GM18498 (cell line): ENCODE results near the gene NAB2.
"Not testable (repeated sequence)": the region's sequence is repeated elsewhere in the genome, so short reads cannot be mapped to it uniquely, and the experiment has no call there.

Experiments
- ATAC-seq: cut with Tn5 transposase; IDR thresholded peaks from one replicate; pipeline ENCODE4 v1.9.1; 2021; ENCODE audit warnings: mild to moderate bottlenecking, moderate library complexity; ENCODE audit not compliant: unreplicated experiment

NAB2 gene

DNA sequence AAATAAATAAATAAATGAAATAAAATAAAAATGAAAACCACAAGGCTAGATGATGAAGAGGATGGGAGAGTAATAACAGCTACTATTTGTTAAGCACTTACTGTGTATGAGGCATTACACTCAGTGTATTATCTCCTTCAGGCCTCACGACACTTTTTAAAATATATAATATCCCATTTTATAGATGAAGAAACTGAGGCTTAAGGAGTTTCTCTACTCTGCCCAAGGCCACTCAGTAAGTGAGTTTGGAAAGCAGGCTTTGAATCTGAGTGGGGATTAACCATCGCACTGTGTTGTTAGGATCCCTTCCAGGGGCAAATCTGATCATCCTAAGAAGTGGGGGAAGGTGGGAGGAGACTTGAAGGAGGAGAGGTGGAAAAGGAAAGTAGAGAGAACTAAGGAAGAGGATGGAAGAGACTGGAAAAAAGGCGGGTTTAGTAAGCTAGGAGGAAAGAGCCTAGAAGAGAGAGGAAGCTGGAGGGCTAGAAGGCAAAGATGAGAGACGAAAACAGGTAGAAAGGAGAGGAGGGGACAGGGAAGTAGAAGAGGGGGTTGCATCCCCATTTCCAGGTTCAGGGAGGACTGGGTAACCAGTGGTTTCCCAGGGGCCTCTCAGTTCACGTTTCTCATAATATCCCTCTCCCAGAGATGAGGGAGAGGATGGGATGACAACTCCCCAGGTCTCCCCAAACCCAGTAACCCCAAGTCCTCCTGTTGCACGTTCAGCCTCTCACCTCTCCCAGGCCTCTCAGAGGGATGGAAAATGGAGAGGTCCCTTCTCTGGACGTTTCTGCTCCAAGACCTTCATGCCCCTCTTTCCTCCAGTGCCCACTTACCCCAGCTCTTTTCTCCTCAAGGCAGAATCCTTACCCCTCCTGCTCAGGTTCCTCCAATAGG, 20.5 kb downstream of the NAB2 start:
- no peak for ATAC-seq

DNA sequence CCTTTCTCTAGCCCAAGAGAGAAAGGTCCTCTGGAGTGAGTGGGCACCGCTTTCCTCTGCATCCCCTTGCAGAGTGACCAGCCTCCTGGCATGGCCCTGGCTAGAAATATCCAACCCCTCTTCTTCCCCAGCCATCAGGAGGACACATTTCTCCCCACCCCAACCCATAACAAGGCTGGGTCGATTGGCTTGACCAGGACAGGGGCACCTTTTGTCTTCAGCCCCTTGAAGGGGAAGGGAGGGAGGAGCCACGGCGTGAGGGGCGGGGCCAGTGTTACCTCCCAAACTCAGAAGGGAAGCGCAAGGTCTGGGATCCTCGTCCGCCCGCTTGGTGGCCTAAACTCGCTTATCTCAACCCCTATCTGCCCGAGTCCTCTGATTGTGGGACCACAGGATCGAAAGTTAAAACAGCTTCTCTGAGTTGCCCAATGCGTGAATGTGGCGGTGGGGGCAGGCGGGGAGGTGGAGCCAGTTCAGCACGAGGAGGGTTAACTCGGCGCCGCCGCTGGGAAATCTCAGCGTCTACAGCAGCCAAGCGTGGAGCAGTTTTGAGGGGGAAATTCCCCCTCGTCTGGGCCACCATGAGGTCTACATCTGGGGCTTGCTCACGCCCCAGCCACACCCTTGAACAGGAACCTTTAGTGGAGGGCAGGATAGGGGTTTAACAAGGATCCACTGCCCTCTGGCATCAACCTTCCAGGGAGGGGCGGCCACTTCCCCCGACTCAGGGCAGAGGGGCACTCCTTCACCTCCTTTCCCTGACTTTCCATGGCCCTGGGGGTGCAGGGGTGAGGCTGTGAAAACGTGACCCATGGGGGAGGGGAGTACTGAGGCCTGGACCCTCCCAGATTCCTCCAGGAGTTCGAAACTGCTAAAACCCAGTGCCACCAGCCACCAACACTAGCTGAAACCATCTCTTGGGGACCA, 21.5 kb downstream of the NAB2 start:
- ATAC-seq = peak; percentile 43

DNA sequence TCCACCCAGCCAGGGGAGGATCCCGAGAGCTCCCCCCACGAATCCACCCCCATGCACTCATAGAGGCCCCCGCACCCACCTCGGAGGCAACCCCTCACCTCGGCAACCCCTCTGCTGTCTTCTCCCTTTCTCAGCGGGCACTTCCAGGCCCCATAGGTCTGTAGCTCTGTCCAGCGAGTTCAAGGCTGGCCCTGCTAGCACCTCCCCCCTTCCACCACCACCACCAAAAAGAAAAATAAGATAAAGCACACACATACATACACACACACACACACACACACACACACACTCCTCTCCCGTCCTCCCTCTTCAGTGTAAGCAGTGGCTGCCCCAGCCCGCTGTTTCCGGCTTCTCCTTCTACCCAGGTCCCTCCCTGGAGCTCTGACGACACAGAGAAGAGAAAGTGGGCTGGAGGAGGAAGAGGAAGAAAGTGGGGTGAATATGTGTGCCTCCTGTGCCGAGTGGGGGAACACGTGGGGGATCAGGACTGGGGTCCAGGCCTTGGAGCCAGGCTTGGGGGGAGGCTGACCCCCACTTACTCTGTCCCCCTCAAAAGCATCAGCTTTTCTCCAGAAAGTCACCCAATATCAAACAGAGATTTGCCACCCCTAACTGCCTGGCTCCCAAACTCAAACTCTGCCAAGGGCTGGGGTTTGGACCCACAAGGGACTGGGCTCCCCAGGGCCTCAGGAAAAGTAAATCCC, 22.3 kb downstream of the NAB2 start, which contains the start of gene STAT6:
TSS of gene STAT6 (minus strand) at position 332 of the 704 bp plus-strand sequence. CDS start 3,084 bp downstream, outside the sequence.
- ATAC-seq = peak; percentile 58

DNA sequence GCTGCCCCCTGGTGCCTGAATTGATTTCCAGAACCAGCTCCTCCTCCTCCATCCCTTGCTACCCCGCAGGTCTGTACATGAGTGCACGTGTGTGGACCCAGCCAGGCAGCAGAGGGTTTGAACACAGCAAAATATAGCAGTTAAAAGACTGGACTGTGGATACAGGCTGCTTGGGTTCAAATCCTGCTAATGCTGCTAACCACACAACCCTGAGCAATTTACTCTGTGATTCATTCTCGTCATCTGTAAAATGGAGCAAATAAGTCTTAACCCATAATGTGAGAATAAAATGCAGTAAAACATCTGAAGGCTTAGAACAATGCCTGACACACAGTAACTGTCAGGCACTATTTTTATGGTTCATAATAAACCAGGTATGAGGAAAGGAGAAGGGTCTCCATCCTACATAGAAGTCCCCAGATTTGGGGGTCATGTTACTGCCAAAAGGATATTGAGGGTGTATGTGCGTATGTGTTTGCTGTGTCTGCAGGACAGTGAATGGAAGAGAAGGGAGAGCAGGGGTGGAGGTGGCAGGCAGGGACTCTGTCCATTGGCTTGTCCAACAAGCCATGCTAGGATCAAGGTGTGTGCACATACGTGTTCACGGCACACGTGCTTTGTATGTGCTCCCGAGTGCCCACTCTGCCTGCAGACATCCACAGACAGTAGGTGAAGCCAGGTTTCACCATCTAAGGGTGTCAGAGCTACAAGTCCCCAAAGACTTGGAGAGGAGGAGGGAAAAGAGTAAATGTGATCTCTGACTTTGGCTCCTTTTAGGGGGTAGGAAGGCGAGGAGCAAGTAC, 23.8 kb downstream of the NAB2 start:
- ATAC-seq = peak; percentile 48

DNA sequence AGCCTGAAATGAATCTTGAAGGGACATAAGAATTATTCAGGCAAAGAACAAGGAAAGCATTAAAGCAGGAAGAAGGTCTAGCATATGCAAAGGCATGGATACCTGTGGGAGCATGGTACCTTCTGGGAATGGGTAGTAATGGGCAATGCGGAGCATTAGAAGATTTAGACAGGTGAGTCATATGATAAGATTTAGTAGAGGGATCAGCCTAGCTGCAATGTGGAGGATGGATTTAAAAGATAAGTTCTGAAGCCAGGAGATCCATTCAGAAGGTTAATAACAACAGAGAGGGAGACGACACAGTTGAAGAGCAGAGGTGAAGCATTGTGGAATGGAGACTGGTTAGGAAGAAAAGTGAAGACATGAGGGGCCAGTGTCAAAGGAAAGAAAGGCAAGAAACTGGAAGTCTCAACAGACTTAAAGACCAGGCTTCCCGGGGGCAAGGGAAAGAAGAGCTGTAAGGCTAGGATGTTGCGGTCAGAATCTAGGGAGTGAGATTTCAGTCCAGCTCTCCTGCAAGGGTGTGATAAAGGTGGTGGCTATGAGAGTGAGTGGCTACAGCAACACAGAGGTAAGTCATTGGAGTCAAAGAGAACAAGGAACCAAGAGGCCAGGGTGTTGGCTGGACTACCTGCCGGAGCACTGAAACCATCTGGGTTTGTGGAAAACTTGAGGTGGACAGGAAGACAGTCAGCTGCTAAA, 27.8 kb downstream of the NAB2 start:
- ATAC-seq = no peak

DNA sequence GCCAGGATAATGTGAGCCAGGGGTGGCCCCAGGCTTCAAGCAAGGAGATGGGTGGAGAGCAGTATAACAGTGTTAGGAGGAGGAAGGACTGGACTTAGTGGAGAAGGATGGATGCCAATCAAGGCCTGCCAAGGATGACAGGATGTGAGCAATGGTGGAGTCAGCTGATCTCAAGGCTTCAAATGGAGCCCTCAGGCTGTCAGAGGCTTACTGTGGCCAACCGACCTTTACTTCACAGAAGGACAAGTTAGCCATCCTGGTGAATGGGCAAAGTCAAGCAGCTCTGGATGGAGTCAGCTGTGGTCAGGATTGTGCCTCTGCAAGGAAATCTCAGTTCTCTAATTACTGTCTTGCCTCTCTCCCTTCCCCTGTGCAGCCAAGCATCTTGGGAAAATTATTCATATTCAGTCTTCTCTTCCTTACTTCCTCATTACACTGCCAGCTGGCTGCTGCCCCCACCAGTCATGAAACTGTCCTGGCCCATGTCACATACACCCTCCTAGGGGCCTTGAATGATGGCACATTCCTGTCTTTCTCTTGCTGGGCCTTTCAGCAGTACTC, 29.9 kb downstream of the NAB2 start:
- no peak for ATAC-seq

DNA sequence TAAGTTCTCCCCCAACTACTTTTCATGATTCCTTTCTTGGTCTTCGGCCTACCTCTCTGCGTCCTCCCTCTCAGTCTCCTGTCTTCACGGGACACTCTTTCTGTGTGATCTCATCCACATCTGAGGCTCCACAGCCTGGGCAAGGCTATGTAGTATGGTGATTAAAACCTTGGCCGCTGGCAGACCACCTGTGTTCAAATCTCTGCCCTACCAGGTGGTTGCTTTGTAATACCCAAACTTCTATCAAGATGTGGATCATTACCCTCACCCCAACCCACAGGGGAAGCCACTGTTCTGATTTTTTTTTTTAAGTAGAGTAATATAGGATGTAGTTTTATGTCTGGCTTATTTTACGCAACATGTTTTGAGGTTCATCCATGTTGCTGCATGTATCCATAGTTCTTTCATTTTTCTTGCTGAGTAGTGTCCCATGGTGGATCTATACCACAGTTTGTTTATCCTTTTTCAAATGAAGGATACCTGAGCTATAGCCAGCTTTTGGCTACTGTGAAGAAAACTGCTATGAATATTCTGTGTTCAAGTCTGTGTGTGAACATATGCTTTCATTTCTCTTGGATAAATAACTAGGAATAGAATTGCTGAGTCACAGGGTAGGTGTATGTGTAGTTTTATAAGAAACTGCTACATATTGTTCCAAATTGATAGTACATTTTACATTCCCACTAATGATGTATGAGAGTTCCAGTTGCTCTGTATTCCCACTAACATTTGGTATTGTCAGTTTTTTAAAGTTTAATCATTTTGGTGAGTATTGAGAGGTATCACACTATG, 30.6 kb downstream of the NAB2 start:
- ATAC-seq = no peak

DNA sequence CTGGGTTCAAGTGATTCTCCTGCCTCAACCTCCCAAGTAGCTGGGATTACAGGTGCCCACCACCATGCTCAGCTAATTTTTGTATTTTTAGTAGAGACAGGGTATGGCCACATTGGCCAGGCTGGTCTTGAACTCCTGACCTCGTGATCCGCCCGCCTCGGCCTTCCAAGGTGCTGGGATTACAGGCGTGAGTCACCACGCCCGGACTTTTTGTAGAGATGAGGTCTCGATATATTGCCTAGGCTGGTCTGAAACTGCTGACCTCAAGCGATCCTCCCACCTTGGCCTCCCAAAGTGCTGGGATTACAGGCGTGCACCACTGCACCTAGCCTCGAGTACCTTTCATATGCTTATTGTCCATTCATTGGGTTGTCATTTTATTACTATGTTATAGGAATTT, 31.8 kb downstream of the NAB2 start:
- not testable (repeated sequence) for ATAC-seq

DNA sequence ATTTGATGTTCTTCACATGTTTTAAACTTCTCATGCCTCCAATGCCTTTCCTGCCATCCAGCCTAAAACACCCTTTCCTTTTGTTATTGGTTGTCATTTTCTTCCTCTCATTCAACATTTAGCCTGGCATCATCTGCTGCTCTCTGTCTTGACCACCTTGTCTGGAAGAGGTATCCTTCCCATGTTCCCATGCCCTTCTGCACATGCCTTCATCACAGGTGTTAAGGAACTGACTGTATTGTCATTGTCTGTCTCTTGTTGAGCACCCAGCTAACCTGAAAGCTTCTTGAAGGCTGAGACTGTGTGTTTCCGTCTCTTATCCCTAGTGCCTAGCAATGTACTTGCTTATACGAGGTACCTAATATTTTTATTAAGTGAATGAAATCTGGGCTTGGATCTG, 34.9 kb downstream of the NAB2 start:
- no peak for ATAC-seq

DNA sequence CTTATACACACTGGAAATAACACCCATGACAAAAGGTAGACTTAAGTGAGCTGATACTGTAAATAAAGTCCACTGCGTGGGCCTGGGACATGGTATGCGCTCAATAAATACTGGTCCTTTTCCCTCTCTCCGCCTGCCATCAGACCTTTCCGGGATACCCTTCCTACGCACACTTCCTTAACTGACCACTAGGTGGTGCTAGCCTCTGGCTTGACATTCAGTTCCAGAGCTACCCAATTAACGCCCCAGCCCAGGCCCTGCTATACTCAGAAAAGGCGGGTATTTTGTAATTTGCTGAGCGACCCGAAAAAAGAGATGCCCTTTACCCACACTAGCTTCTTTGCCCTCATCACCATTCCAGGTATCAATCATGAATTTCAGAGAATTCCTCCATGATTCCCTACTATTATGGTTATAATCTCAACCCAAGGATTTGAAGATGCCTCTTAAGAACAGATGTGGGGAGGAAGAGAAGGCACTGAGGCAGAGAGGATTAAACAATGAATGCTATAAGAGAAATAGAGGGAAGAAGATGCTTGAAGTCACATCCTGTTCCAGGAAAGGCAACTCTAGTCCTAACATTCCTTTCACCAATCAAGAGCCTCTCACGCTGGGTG, 35.5 kb downstream of the NAB2 start:
- ATAC-seq = no peak

DNA sequence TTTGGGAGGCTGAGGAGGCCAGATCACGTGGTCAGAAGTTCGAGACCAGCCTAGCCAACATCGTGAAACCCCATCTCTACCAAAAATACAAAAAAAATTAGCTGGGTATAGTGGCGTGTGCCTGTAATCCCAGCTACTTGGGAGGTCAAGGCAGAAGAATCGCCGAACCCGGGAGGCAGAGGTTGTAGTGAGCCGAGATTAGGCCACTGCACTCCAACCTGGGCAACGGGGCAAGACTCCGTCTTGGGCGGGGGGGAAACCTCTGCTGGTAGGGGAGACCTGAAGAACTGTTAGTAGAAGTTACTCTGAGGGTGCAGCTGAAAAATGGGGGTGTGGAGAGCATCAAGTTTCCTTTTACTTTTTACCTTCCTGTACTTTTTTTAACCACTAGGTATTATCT, 37.1 kb downstream of the NAB2 start:
- no peak for ATAC-seq

DNA sequence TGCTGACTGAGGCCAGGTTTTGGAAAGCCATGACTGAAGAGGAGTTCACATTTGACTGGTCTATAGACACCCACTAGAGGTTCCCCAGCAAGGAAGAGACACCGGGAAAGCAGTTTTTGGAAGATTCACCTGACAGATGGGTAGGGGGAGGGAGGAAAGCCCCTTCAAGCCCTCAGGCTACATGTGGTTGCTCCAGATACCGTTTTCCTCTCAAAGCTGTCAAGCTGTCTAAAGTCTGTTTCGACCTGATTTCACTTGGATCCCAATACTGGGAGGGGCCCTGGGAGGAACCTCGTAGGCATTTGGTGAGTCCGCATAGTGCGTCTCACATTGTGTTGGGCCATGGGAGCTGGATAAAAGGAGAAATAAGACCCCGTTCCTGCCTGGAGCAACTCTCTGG, 37.6 kb downstream of the NAB2 start:
- ATAC-seq = no peak

DNA sequence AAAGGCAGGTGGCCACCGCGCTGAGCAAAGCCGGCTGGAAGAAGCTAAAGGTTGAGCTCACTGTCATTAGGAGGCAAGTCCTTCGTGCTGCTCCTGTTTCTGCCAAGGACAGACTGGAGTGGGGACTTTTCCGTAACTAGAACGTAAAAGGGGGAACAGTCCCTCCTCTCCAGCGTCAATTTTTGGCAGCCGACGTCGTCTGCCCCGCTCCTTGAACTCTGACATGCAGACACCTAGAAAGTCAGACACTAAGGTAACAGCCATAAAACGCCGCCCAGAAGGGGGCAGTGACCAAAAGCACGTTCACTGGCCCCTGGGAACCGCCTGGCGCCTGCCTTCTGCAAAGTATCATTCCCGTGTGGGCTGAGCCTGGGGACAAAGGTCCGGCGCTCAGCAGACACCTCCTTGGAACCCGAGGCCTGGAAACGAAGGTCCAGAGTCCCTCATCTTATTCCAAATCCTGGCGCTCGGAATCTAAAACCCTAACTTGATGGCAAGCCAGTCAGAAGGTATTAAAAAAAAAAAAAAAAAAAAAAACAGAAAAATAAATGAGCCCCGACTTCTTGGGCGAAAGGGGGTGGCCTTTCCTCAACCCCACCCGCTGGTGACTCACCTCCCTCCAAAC, 38.3 kb downstream of the NAB2 start:
- ATAC-seq = no peak

DNA sequence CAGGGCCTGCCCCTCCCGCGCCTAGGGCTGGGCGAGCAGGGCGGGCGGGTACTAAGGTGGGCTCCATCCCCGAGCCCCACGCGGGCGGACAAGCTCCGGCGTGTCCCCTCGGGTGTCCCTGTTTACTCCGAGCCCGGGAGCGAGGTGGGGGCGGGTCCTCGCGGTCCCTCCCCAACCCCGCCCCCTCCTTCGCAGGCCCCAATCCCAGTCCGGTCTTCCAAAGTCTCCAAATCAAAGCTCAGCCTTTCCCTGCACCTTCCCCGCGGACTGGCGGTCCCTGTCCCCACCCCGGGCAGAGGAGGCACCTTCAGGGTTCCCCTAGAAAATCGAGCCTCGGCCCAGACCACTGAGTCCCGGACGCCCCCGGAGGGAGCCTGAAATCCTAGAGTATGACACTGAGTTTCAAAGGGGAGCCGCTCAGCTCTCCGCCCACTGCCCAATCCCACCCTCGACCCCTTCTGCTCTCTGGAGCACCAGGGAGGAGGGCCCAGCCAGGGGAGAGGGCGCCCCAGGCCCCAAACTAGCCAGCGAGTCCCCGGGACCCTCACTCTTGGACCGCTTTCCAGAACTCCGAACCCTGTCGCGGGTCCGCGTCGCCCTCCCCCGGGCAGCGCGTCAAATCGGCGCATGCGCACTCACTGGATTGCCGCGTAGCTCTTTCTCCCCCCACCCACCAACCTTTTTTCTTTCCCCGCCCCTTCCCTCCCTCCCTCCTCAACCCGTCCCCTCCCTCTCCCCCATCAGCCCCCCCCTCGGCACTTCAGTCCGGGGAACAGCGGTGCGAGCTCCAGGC, 39.0 kb downstream of the NAB2 start, which contains the start of gene LRP1:
TSS of gene LRP1 (plus strand) at position 758 of the 793 bp plus-strand sequence. CDS start 482 bp downstream, outside the sequence.
- ATAC-seq = peak; percentile 40

DNA sequence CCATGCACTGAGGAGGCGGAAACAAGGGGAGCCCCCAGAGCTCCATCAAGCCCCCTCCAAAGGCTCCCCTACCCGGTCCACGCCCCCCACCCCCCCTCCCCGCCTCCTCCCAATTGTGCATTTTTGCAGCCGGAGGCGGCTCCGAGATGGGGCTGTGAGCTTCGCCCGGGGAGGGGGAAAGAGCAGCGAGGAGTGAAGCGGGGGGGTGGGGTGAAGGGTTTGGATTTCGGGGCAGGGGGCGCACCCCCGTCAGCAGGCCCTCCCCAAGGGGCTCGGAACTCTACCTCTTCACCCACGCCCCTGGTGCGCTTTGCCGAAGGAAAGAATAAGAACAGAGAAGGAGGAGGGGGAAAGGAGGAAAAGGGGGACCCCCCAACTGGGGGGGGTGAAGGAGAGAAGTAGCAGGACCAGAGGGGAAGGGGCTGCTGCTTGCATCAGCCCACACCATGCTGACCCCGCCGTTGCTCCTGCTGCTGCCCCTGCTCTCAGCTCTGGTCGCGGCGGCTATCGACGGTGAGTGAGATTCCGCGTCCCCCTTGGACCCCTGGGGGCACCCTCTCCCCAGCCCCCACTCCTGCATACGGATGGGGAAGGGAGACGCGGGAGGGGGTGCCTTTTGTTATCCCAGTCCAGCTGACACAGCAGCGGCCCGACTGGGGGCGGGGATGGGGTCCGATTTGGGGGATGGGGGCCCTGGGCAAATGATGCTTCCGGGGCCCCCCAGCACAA, 39.8 kb downstream of the NAB2 start:
- no peak for ATAC-seq

DNA sequence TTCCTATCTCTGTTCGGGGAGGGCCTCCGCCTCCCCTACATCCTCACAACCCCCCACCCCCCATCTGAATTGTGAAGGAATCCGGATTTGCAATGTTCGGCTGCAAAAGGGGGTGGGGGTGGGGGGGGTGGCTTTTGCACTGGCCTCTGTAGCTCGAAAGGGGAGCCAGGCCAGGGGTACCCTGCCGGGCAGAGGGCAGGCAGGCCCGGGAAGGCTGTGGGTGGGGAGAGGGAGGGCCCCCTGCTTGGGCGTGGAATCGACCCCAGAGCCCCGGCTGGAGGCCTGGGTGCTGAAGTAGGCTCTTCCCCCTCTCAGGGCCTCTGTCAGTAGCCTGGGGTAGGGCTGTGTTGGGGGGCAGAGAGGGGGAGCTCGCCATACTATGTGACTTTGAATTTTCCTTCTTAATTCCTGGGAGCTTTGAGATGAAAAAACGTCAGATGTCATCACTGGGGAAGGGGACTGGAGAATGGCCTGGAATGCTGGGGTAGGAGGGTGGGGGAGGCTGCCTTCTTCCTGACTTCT, 40.5 kb downstream of the NAB2 start:
- ATAC-seq = no peak
